IPS-NIHi11 (cell line): ENCODE measurements around the gene ZNF827.

Source experiments
- DNase-seq: peaks from one replicate; pipeline ENCODE4 v3.0.0; 2012; ENCODE audit warnings: mixed read lengths, low spot score

Gene ZNF827

GRCh38 chr4:145887241-145887991 lies 51.2 kb downstream of the ZNF827 start:
- DNase-seq = no peak

- no peak for DNase-seq
These were observed 51.8 kb downstream of the ZNF827 start for GRCh38 chr4:145886871-145887240.

GRCh38 chr4:145885666-145886065 lies 53.0 kb downstream of the ZNF827 start:
- no peak for DNase-seq

DNA sequence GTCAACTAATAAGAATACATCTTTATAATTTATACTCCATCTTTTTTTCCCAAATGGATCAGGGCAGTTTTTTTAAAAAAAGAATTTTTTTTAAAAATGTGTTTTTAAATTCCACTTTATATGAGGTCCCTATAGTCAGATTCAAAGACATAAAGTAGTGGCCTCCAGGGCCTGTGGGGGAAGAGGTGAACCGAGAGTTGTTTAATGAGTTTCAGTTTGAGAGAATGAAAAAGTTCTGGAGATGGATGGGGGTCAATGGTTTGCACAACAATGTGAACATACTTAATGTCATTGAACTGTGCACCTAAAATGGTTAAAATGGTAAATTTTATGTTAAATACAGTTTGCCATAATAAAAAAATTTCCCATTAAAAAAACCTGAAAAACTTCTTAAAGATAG lies 53.8 kb downstream of the ZNF827 start:
- DNase-seq = no peak

GRCh38 chr4:145883101-145883694 lies 55.4 kb downstream of the ZNF827 start:
- no peak for DNase-seq

GRCh38 chr4:145882604-145883003 lies 56.0 kb downstream of the ZNF827 start:
- no peak for DNase-seq

DNA sequence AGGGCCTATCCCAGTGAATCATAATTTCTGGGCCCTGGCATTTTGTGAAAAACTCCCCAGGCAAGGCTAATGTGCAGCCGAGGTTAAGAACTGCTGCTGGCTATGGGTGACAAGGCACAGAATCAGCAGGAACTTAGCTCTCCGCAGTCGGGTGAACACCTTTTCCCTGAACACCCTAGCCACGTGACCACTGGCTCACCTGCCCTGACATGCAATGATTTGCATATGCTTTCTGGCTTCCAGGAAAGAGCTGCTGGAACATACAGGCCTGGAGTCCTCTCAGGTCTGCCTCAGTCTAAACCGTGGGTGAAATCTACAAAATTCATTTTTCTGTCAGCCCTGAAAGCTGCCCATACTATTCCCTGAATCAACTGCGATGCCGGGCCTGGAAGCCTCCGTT lies 56.6 kb downstream of the ZNF827 start:
- peak; percentile 52 for DNase-seq

DNA sequence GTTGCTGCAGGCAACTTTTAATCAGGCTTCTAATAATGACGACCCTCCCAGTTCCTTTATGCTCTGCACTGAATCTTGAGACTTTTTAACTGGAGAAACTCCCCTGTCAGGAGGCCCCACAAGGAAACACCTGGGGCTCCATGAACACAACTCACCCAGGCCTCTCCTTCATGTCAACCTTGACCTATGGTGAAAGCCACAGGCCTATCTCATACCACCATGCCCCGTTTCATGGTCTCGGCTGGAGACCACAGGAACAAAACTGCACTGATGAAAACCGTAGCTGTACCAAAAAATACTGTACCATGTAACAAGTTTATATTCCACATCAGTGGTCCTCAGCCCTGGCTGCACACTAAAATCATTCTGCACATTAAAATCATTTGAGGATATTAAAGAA lies 57.0 kb downstream of the ZNF827 start:
- DNase-seq = no peak

DNA sequence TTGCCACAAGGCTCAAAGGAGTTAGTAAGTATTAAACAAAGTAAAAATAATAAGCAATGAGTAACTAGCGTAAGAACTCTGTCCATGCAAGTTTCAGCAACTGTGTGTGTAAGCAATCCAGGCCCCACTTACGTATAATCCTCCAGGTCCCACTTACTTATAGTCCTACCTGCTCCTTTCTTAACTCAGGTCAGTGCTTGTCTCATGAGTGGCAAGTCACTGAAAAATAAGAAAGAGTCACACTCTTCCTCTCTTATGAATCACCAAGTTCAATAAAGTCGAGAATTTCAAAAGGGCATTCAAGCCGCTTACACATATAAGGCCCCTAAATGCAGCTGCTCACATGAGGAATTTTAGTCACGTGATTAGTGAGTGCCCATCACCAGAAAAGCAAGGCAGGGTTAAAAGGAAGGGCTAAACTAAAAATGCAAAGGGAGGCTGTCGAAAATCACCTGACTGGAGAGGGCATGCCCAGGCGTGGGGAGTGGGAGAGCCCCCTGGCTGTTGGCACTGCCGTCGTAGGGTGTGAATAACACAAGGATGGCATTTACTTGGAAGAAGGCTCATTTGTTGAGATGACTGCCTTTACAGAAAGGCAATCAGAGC lies 58.2 kb downstream of the ZNF827 start:
- DNase-seq = no peak

DNA sequence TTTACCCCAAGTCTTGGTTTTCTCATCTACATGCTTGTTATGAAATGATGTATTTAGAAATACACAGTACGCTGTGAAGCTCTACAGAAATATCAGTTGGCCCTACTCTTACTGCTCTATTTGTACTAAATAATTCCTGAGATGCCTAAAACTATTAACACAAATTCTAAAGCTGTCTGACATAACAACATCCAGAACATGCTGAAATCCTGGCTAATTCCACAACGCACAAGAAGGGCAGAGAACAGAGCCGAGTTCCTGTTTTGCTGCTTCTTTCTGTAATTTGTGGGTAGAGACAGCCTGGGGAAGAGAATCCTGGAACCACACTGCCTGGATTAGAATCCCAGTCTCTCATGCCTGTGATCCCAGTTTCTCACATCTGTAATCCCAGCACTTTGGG lies 59.0 kb downstream of the ZNF827 start:
- DNase-seq = no peak

DNA sequence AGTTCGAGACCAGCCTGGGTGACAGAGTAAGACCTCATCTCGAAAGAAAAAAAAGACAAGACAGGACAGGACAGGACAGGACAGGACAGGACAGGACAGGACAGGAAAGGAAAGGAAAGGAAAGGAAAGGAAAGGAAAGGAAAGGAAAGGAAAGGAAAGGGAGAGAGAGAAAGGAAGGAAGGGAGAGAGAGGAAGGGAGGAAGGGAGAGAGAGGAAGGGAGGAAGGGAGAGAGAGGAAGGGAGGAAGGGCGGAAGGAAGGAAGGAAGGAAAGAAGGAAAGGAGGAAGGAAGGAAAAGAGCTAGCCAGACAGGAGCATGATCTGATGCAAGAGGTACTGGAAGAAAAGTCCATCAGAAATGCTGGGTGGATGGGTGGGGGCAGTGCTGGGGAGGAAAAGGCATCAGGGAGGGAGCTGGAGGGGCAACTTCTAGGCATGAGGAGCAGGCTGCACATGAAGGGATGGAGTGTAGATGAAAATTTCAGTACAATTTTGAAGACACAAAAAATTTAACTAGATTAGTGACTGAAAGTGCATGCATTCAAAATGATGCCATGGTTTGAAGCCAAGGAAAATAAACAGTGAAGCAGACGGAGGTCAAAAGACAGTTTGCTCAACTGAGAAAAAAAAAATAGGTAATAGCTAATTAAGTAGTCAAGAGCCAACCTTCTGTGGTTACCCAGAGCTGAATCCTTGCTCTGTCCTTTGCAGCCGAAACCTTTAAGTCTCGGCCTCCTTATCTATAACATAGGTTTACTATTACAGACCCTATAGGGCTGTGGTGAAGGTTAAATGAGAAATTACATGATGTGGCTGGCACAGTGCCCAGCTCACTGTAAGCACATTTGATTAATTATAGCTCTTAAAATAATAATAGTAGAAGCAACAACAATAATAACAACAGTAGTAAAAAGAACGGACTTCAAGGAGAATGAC lies 59.9 kb downstream of the ZNF827 start:
- no peak for DNase-seq

GRCh38 chr4:145876531-145877180 lies 62.0 kb downstream of the ZNF827 start:
- no peak for DNase-seq

GRCh38 chr4:145873901-145874300 lies 64.7 kb downstream of the ZNF827 start:
- DNase-seq = no peak

GRCh38 chr4:145871209-145871608 lies 67.4 kb downstream of the ZNF827 start:
- no peak for DNase-seq

DNA sequence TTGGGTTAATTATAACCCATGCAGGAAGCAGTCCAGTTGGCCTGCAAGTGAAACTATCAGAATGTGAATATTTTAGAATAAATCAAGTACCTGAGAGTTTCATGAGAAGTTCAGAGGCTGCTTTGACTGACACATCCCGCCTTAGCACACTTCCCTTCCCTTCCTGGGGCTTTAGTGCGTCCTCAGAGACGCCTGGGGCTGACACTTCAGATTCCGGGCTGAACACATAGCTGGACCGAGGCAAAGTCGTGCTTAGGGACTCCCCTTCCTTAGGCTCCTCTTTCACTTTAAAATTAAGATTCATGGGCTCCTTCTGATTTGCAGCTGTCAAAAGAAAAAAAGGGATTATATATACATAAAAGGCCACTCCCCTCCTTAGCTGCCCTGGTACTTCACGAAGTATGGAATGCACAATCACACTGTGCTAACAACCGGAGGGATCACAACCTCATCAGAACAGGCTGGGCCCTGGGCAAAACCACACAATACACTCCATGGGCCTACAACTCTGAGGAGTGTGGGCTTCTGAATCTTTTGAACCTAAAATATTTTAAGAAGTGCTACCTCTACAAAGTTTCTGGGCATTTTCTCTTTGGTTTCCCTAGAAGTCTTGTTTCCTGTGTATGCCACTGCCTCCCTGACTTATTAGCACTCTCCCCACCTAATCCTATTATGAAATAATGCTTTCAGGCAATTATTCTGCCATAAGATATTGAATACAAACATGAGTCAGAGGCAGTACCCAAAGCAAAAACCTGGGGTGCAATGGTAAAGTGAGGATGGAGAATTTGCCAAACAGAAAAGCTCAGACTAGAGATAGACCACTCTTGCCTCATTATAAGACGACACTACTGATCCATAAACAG lies 68.2 kb downstream of the ZNF827 start:
- no peak for DNase-seq

DNA sequence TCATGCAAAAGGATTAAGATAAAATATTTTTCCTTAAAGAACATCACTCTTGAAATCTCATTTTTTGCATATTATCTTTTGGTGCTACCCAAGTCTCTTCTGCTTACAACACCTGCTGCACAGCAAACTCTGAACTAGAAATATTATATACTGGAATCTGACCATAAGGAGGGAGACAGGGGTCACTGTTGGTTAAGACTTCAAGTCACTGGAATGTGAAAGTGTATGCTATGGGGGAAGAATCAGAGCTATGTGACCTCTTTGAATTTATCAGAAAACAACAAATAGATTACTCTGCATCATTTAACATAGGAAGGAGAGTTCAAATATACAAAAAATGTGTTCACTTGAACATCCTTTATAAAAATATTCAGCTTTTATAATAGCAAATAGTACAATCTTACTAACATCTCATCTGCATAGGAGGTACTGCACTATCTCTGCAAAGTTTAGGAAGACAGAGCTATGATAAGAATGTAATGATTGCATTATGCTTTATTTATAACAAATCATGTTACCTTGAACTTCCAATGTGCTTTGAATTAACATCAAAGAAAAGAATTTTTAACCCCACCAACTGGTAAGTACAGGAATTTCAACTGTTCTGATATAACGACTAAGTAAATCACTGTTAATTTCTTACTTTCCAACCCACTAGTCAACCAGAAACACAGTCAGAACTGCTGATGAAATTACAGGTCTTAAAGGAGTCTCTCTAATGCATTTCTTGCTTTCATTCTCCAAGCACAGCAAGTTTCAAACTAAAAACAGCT lies 69.8 kb downstream of the ZNF827 start:
- DNase-seq = no peak

GRCh38 chr4:145867406-145867805 lies 71.2 kb downstream of the ZNF827 start:
- no peak for DNase-seq

GRCh38 chr4:145866991-145867390 lies 71.6 kb downstream of the ZNF827 start:
- DNase-seq = no peak

DNA sequence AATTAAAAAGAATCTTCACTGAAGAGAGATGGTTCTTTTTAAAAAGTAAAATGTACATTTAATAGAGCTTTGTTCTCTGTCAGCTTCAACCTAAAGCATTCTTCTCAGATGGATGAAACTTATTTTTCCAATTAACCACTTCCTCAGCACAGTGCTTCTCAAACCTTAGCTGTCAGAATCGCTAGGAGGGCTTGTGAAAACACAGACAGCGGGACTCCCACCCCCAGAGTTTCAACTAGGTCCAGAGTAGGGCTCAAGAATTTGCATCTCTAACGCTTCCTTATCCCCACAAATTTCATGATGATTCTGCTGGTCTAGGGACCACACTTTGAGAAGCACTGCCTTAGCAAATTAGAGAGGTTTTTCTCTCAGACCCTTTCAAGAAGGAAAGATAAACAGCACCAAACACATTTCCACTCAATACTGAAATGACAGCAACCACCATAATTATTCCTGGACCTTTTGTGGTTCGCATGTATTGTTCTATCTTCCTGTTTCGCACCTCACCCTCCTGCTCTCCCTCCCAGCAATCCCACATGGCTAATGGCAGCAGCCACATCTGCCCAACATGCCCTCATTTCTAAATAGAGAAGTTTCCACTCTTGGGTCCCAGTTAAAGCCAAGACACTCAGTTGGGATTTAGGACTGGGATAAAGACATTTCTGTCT lies 73.2 kb downstream of the ZNF827 start:
- no peak for DNase-seq

DNA sequence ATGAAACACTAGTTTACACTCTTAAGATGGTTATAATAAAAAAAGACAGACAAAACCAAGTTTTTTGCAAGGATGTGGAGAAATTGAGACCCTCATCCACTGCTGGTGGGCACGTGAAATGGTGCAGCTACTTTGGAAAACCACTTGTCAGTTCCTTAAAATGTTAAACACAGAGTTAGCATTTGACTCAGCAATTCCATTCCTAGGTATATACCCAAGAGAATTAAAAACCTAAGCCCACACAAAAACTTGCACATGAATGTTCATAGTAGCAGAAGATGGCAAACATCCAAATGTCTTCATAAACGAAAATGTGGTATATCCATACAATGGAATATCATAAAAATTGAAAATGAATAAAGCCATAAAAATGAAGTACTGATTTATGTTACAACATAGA lies 75.4 kb downstream of the ZNF827 start:
- no peak for DNase-seq
